ENCODE data around the gene ZRANB2. TPM values are rescaled to one million over a fixed set of nuclear protein-coding genes. Genes with fewer than 3 reads are reported as not detected.

The ZRANB2 gene
- polyA plus RNA-seq, 1 donor from 2014 or later, result 181 TPM

DNA sequence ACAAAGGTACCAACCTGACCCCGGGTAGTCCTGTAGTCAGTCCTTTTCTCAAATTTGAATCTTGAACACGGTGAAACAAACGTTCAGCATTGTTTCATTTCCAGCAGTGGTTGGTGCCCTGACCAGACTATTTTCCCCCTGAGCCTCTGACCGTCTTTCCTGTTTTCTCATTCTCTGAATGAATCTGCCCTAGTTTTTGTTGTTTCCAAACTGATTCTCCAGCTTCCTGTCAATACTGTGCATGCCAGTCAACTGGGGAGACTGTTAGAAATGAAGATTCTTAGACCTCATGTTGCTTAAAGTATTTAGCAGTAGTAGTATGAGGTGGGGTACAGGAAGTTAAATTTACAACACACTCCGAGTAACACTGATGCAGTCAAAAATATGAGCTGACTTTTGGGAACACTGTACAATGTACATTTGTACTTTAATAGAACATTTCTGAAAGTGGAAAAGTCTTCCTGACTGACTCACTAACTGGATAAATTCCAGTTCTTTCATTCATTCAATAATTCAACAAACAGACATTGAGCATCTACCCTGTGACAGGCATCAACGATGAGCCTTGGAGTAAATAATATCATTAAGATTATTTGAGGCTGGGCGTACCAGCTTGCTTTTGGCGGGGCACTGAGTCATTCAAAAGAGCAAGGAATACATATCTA is 26.0 kb upstream of the ZRANB2 start:
- no peak overlapping the region for H3K9ac ChIP-seq (ENCODE audit: low read length)
- H3K9me3 ChIP-seq (ENCODE audit: low read length), result no peaks in the 10 kb centered on the region
- TF ChIP-seq MXI1 (conservative IDR thresholded peaks at IDR 0.05; ENCODE audit: poor library complexity, severe bottlenecking), result no peak
- no peak for TF ChIP-seq EP300 (conservative IDR thresholded peaks at IDR 0.05; ENCODE audit: poor library complexity, severe bottlenecking)
- TF ChIP-seq SMC3 (conservative IDR thresholded peaks at IDR 0.05; ENCODE audit: poor library complexity), result no peak
- TF ChIP-seq TAF1 (IDR thresholded peaks at IDR 0.05; ENCODE audit: low read depth), result no peak
- TF ChIP-seq, protein P1, sequence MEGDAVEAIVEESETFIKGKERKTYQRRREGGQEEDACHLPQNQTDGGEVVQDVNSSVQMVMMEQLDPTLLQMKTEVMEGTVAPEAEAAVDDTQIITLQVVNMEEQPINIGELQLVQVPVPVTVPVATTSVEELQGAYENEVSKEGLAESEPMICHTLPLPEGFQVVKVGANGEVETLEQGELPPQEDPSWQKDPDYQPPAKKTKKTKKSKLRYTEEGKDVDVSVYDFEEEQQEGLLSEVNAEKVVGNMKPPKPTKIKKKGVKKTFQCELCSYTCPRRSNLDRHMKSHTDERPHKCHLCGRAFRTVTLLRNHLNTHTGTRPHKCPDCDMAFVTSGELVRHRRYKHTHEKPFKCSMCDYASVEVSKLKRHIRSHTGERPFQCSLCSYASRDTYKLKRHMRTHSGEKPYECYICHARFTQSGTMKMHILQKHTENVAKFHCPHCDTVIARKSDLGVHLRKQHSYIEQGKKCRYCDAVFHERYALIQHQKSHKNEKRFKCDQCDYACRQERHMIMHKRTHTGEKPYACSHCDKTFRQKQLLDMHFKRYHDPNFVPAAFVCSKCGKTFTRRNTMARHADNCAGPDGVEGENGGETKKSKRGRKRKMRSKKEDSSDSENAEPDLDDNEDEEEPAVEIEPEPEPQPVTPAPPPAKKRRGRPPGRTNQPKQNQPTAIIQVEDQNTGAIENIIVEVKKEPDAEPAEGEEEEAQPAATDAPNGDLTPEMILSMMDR (IDR thresholded peaks at IDR 0.05; ENCODE audit: poor library complexity, severe bottlenecking), result no peak

DNA sequence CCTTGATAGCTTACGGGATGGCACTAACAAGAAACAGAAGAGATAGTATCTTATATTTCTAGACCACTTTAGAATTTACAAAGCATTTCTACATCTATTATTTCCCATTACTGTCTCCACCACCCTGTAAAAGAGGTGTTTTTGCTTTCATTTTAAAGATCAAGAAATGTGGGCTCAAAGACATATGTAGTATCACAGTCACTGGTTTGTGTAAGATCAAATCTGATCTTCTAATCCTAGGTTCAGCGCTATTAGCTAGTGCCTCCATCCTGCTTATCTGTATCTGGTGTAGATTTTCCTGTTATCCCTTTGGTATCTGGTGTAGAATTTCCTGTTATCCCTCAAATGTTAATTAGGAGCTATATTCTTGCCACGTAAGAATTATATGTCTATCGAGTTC is 23.6 kb upstream of the ZRANB2 start:
- Histone ChIP-seq H3K4me3 (ENCODE audit: low read length) (no peak overlapping the region), H2AFZ (ENCODE audit: low read depth, low read length) (no peak overlapping the region), H4K20me1 (ENCODE audit: insufficient read depth) (no peaks in the 10 kb centered on the region), H3K9me2 (ENCODE audit: insufficient read depth, low read length) (no peaks in the 10 kb centered on the region), H3K4me2 (ENCODE audit: low read length) (no peak overlapping the region), H3K9ac (ENCODE audit: low read length) (no peak overlapping the region), H3K79me2 (replicated peaks; ENCODE audit: insufficient read depth, low read length) (no peaks in the 10 kb centered on the region), H3K36me3 (ENCODE audit: insufficient read depth, low read length) (no peaks in the 10 kb centered on the region), H3K9me3 (ENCODE audit: low read length) (no peaks in the 10 kb centered on the region), H3F3A (ENCODE audit: insufficient read depth, low read length, poor library complexity, severe bottlenecking) (no peaks in the 10 kb centered on the region), H3K27me3 (ENCODE audit: insufficient read depth, low read depth, low read length) (no peaks in the 10 kb centered on the region), H3K27ac (ENCODE audit: low read length) (no peak overlapping the region)
- TF ChIP-seq, protein P2, sequence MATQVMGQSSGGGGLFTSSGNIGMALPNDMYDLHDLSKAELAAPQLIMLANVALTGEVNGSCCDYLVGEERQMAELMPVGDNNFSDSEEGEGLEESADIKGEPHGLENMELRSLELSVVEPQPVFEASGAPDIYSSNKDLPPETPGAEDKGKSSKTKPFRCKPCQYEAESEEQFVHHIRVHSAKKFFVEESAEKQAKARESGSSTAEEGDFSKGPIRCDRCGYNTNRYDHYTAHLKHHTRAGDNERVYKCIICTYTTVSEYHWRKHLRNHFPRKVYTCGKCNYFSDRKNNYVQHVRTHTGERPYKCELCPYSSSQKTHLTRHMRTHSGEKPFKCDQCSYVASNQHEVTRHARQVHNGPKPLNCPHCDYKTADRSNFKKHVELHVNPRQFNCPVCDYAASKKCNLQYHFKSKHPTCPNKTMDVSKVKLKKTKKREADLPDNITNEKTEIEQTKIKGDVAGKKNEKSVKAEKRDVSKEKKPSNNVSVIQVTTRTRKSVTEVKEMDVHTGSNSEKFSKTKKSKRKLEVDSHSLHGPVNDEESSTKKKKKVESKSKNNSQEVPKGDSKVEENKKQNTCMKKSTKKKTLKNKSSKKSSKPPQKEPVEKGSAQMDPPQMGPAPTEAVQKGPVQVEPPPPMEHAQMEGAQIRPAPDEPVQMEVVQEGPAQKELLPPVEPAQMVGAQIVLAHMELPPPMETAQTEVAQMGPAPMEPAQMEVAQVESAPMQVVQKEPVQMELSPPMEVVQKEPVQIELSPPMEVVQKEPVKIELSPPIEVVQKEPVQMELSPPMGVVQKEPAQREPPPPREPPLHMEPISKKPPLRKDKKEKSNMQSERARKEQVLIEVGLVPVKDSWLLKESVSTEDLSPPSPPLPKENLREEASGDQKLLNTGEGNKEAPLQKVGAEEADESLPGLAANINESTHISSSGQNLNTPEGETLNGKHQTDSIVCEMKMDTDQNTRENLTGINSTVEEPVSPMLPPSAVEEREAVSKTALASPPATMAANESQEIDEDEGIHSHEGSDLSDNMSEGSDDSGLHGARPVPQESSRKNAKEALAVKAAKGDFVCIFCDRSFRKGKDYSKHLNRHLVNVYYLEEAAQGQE (IDR thresholded peaks at IDR 0.05; ENCODE audit: borderline replicate concordance), result no peak
- TF ChIP-seq POLR2AphosphoS5 (IDR thresholded peaks at IDR 0.05) (no peak), EZH2 (IDR thresholded peaks at IDR 0.05; ENCODE audit: borderline replicate concordance, insufficient read depth, low read length, poor library complexity, severe bottlenecking) (no peak), MXI1 (conservative IDR thresholded peaks at IDR 0.05; ENCODE audit: poor library complexity, severe bottlenecking) (no peak), RAD21 (conservative IDR thresholded peaks at IDR 0.05) (no peak), TAF1 (IDR thresholded peaks at IDR 0.05; ENCODE audit: low read depth) (no peak), EP300 (conservative IDR thresholded peaks at IDR 0.05; ENCODE audit: poor library complexity, severe bottlenecking) (no peak), SMC3 (conservative IDR thresholded peaks at IDR 0.05; ENCODE audit: poor library complexity) (no peak)
- TF ChIP-seq, protein P1 (IDR thresholded peaks at IDR 0.05; ENCODE audit: poor library complexity, severe bottlenecking), result no peak

More for the DNA sequence above, 26.0 kb upstream of the ZRANB2 start:
- H3K36me3 ChIP-seq (ENCODE audit: insufficient read depth, low read length), result no peaks in the 10 kb centered on the region
- H4K20me1 ChIP-seq (ENCODE audit: insufficient read depth), result no peaks in the 10 kb centered on the region
- H3F3A ChIP-seq (ENCODE audit: insufficient read depth, low read length, poor library complexity, severe bottlenecking), result no peaks in the 10 kb centered on the region
- no peak overlapping the region for H2AFZ ChIP-seq (ENCODE audit: low read depth, low read length)
- no peaks in the 10 kb centered on the region for H3K79me2 ChIP-seq (replicated peaks; ENCODE audit: insufficient read depth, low read length)
- H3K27ac ChIP-seq (ENCODE audit: low read length), result no peak overlapping the region
- H3K9me2 ChIP-seq (ENCODE audit: insufficient read depth, low read length), result no peaks in the 10 kb centered on the region
- no peaks in the 10 kb centered on the region for H3K27me3 ChIP-seq (ENCODE audit: insufficient read depth, low read depth, low read length)
- no peak overlapping the region for H3K4me2 ChIP-seq (ENCODE audit: low read length)
- H3K4me3 ChIP-seq (ENCODE audit: low read length), result no peak overlapping the region

All from neural cell (in vitro differentiated cells).